HG03159 (cell line): ENCODE measurements around the gene TMEM59L.
"Not testable (repeated sequence)": the region's sequence is repeated elsewhere in the genome, so short reads cannot be mapped to it uniquely, and the experiment has no call there.

Source experiments
- ATAC-seq: cut with Tn5 transposase; IDR thresholded peaks from one replicate; pipeline ENCODE4 v1.9.1; 2021; ENCODE audit warnings: mild to moderate bottlenecking, moderate library complexity; ENCODE audit not compliant: unreplicated experiment

TMEM59L gene

DNA sequence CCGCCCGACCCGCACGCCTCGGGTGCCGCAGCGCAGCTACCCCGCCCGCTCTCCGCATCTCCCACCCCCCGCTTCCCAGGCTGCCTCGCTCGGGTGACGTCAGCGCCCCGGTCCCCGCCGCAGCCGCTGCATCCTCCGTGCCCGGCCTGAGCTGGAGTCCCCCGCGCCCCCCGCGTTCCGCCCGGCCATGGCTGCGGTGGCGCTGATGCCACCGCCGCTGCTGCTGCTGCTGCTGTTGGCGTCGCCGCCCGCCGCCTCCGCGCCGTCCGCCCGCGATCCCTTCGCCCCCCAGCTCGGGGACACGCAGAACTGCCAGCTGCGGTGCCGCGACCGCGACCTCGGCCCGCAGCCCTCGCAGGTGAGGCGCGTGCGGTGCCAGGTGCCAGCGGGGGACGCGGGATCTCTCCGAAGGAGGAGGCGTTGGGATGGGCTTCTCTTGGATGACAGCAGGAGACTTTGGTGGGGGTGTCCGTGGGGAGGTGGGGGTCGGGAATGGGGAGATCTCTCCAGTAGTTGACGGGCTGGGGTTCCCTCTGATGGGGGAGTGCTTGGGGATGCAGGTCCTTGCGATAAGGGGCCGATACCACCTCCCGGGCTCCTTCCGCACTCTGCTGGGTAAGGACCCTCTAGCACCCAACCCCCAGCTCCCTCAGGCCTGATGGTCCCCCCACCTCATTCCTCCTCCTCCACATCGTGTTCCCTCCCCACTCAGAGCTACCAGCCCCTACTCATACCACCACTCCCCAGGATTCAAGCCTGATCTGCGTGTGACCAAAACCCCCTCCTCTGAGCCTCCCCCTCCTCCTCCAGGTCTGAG lies at the start of gene TMEM59L:
Gene TMEM59L, plus strand, starts transcription at position 99 of the 817 bp plus-strand sequence. Its CDS starts 89 bp downstream, at position 188.
- no peak for ATAC-seq

- ATAC-seq = no peak
Observed at GRCh38 chr19:18566953-18567352, 45.7 kb upstream of the TMEM59L start.

DNA sequence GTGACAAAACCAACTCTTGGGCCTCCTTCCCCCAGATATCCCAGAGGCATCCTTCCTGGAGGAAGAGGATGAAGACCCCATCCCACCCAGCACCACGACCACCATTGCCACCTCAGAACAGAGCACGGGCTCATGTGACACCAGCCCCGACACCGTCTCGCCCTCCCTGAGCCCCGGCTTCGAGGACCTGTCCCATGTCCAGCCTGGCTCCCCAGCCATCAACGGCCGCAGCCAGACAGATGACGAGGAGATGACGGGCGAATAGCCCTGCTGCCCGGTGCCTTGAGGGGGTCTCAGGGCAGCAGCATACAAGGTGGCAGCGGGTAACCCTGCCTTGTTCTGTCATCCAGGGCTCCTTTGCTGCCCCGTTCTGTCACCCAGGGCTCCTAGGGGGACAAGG lies 44.3 kb upstream of the TMEM59L start:
- ATAC-seq = no peak

GRCh38 chr19:18571564-18572344 lies 40.9 kb upstream of the TMEM59L start, which contains the start of gene UBA52:
Gene UBA52, plus strand, starts transcription at chr19:18571857. Its CDS starts 1,444 bp downstream, at chr19:18573301.
- peak; percentile 89 for ATAC-seq

DNA sequence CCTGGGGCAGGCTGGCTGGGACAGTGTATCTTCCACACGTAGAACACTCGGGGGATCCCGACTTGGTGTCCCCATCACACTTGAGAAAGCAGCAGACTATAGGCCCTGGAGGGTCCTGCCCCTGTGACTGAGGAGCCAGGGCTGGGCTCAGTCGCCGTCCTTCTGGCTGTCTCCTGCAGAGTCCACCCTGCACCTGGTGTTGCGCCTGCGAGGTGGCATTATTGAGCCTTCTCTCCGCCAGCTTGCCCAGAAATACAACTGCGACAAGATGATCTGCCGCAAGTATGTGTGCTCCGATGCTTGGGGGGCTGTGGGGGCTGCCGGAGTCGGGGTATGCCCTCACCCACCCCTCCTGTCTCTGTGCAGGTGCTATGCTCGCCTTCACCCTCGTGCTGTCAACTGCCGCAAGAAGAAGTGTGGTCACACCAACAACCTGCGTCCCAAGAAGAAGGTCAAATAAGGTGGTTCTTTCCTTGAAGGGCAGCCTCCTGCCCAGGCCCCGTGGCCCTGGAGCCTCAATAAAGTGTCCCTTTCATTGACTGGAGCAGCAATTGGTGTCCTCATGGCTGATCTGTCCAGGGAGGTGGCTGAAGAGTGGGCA lies 37.9 kb upstream of the TMEM59L start:
- ATAC-seq = no peak

DNA sequence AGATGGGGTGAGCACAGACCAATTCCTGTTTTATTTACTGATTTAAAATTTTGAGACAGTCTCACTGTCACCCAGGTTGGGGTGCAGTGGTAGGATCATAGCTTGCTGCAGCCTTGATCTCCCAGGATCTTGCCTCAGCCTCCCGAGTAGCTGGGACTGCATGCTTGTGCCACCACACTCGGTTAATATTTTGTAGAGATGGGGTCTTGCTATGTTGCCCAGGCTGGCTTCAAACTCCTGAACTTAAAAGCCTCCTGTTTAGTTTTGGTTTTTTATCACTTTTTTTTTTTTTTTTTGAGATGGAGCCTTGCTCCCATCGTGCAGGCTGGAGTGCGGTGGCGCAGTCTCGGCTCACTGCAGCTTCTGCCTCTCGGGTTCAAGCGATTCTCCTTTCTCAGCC lies 36.3 kb upstream of the TMEM59L start:
- ATAC-seq = no peak

DNA sequence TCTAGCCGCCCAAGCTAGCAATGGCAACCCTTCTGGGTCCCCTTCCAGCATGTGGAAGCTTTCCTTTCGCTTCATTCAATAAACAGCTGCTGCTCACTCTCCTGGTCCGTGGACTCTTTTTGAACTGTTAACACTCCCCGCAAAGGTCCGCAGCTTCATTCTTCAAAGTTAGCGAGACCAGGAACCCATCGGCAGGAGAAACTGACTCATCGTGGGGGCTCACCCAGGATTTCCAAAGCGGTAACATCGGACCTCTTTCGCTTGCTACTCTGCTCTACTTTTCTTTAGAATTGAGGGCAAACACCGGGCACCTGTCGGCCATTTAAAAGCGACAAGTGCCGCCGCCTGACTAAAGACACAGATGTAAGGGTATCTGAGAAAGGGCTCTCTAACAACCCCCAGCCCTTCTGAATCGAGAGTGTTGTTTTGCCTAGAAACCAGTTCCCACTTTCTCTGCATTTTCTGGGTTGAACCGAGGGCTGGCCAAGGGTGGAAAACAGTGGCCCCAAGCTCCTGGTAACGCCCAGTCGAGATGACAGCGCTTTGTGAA lies 35.2 kb upstream of the TMEM59L start:
- ATAC-seq = no peak

DNA sequence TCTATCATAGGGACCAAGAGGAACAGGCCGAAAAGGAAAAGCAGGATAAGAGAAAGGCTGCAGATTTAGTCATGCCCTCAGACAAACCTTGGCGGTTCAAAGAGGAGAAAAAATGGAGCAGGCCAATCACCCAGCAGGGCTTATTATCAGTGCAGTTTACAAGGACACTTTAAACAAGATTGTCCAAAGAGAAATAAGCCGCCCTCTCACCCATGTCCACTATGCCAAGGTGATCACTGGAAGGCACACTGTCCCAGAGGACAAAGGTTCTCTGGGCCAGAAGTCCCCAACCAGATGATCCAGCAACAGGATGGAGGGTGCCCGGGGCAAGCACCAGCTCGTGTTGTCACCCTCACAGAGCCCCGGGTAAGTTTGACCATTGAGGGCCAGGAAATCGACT lies 32.4 kb upstream of the TMEM59L start:
- ATAC-seq = no peak

DNA sequence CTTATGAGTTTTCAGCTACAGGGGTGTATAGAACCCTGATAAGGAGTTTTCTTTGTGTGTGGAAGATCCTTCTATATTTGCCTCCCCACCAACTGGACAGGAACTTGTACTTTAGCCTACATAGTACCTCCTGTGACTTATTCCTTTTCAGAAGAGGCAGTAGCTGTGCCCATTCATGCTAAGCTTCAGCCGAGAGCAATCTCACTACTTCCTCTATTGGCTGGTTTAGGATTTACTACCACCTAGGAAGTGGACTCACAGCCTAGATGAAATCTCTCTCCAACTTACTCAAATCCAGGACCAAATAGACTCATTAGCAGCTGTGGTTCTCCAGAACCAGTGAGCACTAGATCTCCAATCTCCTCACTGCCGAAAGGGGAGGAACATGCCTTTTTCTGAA lies 26.4 kb upstream of the TMEM59L start:
- ATAC-seq = no peak

GRCh38 chr19:18587561-18587960 lies 25.1 kb upstream of the TMEM59L start:
- no peak for ATAC-seq

GRCh38 chr19:18587962-18588610 lies 24.6 kb upstream of the TMEM59L start:
- peak; percentile 7 for ATAC-seq

GRCh38 chr19:18588611-18589379 lies 23.9 kb upstream of the TMEM59L start, which contains the start of gene REX1BD:
Gene REX1BD, plus strand, starts transcription at chr19:18588798. Its CDS starts 4 bp downstream, at chr19:18588802.
- ATAC-seq = peak; percentile 70

- ATAC-seq = peak; percentile 29
Observed at GRCh38 chr19:18589380-18590272, 23.0 kb upstream of the TMEM59L start.

GRCh38 chr19:18590273-18591272 lies 22.1 kb upstream of the TMEM59L start:
- no peak for ATAC-seq

DNA sequence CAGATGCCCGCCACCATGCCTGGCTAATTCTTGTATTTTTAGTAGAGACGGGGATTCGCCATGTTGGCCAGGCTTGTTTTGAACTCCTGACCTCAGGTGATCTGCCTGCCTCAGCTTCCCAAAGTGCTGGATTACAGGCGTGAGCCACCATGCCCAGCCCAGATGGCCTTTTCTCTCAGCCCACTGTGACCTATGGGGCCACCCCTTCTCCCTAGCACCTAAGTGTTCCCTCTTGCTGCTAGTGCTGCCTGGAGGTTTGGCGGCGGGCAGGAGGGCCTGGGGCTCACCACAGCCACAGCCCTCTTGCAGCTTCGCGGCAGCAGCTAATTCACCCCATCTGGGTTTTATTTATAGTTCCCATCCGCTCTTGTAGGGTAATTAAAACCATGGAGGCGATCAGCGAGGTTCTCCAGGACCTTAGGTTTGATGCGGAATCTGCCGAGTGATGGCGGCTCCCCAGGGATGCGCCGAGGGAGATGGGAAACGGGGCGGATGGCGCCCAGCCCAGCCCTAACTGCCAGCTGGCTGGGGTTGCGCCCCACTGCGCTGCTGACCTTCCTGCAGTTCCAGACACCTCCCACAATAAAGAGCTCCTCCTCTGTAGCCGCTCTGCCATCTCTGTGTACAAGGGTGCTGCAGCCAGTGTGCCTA lies 20.8 kb upstream of the TMEM59L start:
- ATAC-seq = no peak

DNA sequence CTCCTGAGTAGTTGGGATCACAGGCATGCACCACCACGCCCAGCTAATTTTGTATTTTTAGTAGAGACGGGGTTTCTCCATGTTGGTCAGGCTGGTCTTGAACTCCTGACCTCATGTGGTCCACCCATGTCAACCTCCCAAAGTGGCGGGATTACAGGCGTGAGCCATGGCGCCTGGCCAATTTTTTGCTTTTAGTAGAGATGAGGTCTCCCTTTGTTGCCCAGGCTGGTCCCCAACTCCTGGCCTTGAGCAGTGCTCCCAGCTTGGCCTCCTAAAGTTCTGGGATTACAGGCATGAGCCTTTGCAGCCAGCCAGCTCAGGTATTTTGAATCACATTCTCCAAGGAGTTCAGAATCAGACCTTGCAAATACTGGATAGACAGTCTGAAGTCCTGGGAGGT lies 19.9 kb upstream of the TMEM59L start:
- ATAC-seq = not testable (repeated sequence)
